ENCODE data around the gene FEM1C.
"Not testable (repeated sequence)": the region's sequence is repeated elsewhere in the genome, so short reads cannot be mapped to it uniquely, and the experiment has no call there.

The FEM1C gene

GRCh38 chr5:115511632-115512031 is 32.9 kb downstream of the FEM1C start:
- no peak for DNase-seq

DNA sequence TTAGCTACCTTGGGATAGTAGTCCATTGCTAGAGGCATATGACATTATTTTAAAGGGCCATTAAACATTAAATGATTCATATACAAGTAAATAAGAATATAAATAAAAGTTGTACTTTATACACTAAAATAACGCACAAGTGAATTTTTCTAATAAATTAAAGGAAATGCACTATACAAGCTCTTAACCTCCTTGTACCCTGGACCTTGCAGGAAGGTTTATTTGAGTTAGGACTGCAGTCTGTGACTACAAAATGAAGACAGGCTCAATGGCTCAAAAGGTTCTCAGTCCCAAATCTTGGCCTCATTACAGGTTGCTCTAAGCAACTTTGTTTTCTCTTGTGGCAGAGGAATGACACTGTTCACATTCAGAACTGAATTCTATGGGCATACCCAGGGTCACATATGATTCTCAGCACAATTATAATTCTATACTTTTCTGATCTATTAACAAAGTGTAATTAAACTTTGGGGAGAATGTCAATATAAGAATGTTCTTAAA is 34.4 kb downstream of the FEM1C start:
- no peak for DNase-seq

GRCh38 chr5:115509547-115509946 is 35.0 kb downstream of the FEM1C start:
- DNase-seq: no peak

DNA sequence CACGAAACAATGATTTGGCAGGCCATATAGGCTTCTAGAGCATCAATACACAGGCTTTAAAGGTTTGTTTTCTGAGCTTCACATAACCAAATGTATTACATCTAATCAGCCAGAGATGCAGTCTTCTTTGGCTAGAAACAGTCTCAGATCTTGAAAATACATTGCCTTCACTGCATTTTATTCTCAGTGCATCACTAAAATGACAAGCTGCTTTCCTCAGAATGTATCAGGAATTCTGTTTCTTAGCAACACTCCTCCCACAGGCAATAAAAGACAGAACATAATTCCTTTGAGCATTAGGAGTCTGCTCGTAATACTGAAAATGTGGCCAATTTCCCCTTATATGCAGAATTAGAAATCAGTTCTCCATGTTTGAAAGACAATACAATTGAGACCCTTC is 36.9 kb downstream of the FEM1C start:
- DNase-seq: no peak

- no peak for DNase-seq
These were observed 41.2 kb downstream of the FEM1C start for GRCh38 chr5:115503420-115503819.

- no peak for DNase-seq
These were observed 42.9 kb downstream of the FEM1C start for GRCh38 chr5:115501464-115502210.

GRCh38 chr5:115500225-115500624 is 44.4 kb downstream of the FEM1C start:
- DNase-seq: no peak

DNA sequence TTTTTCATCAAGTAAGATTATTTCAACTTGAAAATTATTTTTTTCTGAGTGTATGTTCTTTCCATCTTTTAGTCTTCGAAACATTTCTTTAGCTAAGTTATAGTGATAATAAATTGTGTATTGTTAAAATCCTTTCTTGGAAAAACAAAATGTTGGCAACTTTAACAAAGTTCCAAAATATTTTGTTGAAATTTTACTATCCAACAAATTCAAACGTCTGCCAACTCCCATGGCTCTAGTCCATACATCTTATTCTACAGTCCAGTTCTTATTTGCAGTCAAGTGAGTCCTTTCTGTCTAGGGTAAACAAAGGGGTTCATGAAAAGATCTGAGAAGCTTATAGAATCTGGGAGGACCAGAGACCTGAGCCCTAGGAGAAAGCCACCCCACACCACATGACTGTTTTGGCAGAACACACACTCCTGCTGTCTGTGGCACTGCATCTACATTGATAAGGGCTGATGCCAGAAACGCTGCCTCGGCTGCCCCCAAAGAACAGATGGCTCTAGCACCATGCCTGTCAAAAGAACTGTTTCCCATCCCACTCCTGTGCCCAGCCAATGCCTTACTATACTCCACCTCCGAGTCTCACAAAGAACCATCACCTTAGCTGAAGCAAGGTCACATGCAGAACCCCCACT is 47.5 kb downstream of the FEM1C start:
- no peak for DNase-seq

DNA sequence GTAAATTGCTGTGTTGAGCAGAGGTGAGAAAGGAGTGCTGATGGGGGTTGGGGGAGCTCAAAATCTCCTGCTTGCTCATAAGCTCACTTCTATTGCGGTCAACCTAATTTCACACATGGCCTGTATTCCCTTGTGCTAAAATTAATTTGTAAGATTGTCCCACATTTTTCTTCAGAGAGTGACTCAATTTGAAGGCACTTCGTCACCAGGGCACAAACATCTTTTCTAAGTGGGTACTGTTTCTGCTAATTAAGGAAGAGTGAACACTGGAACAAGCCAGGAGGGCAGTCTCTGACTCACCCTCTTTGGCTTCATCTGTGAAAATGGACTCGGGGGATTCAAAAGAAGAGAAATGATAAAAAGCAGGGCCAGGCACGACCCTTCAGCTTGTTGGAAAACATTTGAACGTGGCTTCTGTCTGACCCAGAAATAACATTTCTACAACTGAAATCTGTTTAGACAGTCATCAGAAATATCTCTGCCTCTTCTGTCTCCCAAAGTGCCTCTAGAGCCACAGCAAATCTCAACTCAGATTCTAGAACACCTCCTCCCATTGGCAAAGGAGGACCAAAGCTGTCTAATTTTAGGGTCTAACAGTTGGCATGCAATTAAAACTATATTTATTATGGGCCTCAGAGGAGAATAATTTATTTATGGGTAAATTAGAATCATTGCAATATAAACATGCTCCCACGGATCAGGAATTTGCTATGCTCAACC is 49.8 kb downstream of the FEM1C start:
- DNase-seq: no peak

- no peak for DNase-seq
These were observed 54.0 kb downstream of the FEM1C start for GRCh38 chr5:115490596-115490995.

- no peak for DNase-seq
These were observed 54.8 kb downstream of the FEM1C start for GRCh38 chr5:115489733-115490132.

DNA sequence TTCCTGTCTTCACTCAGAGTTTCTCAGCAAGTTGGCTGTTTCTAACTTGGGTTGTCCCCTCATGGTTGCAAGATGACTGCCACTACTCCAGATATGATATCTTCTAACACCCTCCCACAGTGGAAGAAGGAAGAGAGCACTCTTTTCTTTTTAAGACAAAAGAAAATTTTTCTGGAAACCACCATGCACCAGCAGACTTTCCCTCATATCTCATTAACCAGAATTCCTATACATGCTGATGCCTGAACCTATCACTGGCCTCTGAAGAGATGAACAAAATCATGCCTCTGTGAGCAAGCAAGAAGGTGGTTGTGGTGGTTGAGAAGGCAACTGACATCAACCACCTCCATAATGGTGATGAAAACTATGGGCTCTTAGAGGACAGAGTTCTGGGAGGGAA is 56.8 kb downstream of the FEM1C start:
- no peak for DNase-seq

GRCh38 chr5:115487168-115487567 is 57.4 kb downstream of the FEM1C start:
- DNase-seq: no peak

DNA sequence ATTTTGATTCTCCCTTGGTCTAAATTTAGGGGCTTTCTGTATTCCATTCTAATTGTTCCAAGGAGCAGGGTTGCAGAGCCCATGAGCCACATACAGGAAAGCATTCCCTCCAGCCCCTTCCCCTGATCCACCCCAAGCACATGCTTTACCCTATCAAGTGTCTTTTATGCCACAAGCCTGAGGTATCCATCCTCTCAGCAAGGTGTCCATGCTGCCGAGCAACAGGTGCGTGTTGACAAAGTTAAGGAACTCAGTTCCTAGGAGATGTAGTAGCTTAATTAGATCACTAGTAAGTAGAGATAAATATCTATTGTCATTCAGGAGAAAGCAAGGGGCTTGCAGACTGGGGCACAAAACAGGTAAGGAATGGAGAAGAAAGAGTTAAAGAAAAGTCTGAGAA is 57.8 kb downstream of the FEM1C start:
- no peak for DNase-seq

- no peak for DNase-seq
These were observed 60.2 kb downstream of the FEM1C start for GRCh38 chr5:115484368-115484767.

DNA sequence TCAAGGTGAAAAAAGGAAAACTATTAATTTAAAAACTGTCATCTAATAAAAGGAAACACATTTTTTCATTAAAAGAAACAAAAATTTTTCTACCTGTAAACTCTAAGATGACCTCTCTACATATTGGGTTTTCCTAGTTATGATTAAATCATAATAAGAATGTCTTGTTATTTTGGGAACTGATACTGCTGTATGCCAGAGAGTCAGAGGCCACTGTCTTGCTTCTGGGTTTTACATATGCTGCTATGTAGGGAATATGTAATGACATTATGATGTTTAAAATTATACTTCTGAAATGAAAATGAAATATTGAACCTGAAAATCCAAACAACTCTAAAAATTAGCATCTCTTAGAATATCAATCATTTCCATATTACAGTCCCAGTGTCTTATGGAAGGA is 63.7 kb downstream of the FEM1C start:
- DNase-seq: no peak

DNA sequence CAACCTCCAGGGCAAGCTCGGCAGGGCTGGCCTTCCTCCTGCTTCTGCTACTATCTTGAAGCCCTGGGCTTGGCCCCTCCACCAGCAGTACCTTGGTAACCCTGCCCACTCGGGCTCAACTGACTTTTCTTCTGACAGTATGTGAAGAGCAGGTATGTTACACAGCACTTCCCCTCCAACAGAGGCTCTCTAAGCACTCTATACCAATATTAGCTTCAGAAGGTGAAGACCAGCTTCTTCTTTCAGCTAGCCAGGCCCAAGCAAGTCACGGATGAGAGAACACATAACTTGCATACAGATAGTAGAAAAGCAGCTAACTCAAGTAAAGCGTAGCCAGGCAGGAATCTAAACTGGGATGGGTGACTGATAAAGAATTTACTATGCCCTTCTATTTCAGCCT is 64.3 kb downstream of the FEM1C start:
- no peak for DNase-seq

- not testable (repeated sequence) for DNase-seq
These were observed 65.3 kb downstream of the FEM1C start for GRCh38 chr5:115479166-115479873.

DNA sequence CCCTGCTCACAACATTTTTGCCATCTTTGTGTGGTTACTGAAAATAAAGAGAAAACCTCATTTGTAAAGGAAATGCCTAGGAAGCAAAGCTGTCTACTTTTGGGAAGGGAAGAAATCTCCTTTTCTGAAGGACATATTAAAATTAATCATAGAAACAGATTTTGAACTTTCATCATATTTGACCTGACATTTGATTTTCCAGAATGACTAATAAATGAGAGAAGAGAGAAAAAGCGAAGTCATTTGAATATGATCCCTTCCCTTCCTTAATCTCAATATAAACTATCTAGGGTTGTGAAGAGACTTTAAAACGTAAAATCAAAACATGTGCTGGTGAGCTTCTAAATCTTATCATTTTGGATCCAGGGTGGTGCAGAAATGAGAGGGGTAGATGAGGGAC is 66.3 kb downstream of the FEM1C start:
- no peak for DNase-seq

- no peak for DNase-seq
These were observed 67.0 kb downstream of the FEM1C start for GRCh38 chr5:115477581-115477980.

DNA sequence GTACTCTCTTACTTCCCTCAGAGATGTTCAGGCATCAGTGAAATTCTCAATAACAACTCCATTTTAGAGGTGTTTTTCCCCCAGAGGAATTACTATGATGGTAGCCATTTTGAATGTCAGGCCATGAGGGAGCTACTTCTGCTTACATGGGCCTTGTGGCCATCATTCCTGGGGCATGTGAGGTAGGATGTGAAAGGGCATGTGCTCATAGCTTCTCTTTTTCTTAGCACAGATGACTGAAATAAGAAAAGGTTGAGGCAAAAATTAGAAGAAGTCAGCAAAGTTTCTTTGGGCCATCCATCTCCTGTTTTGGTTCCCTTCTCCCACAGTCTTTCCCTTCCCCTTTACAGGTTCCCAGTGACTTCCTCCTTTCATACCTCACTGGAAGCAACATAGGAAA is 68.8 kb downstream of the FEM1C start:
- DNase-seq: no peak

- DNase-seq: no peak
These were observed 72.1 kb downstream of the FEM1C start for GRCh38 chr5:115472271-115473025.

Measured in effector CD4-positive, alpha-beta T cell (primary cell).